Gastrocnemius medialis (tissue), 4 donors: ENCODE measurements around the gene ZNF592. TPM values are rescaled to one million over a fixed set of nuclear protein-coding genes. Genes with fewer than 3 reads are reported as not detected.

Experiments used
- ATAC-seq, 2 donors: fragments of 150-250 bp; one replicate each; pipeline ENCODE4 v1.9.1; 2016
- DNase-seq, 2 donors: peaks; one replicate each; pipeline ENCODE4 v3.0.0-alpha.2; 2019
- H3K27ac ChIP-seq, 4 donors: fragments of 200-600 bp; sonication (generic); 1 replicate in 1 of 4; 2 replicates in 3 of 4; pipeline ENCODE4 v1.5.1; 2016 to 2018; ENCODE audit warnings: mild to moderate bottlenecking in 2 of 4, moderate library complexity in 1 of 4
- H3K27me3 ChIP-seq, 3 donors: fragments of 200-600 bp; sonication (generic) in 2 of 3; 1 replicate in 1 of 3; 2 replicates in 2 of 3; pipeline versions ENCODE4 v1.5.1 to v1.6.0; 2016 to 2019; ENCODE audit warnings: mild to moderate bottlenecking in 1 of 3, moderate library complexity in 1 of 3
- H3K36me3 ChIP-seq, 2 donors: fragments of 200-600 bp; sonication (generic) in 1 of 2; one replicate each; pipeline ENCODE4 v1.5.1; 2017 to 2018
- H3K4me1 ChIP-seq, 2 donors: fragments of 200-600 bp; sonication (generic) in 1 of 2; one replicate each; pipeline ENCODE4 v1.5.1; 2016 to 2017; ENCODE audit warnings: mild to moderate bottlenecking in 2 of 2
- H3K4me3 ChIP-seq, 4 donors: fragments of 200-600 bp; sonication (generic) in 3 of 4; 1 replicate in 1 of 4; 2 replicates in 3 of 4; pipeline ENCODE4 v1.5.1; 2016 to 2019; ENCODE audit warnings: mild to moderate bottlenecking in 2 of 4
- H3K9me3 ChIP-seq, 3 donors: fragments of 200-600 bp; sonication (generic) in 2 of 3; 1 replicate in 1 of 3; 2 replicates in 2 of 3; pipeline ENCODE4 v1.5.1; 2016 to 2019
- CTCF ChIP-seq, 5 experiments: fragments of 450-650 bp in 3 of 5; fragments of 200-600 bp in 2 of 5; sonication (generic) in 2 of 5; IDR thresholded peaks in 4 of 5; conservative IDR thresholded peaks in 1 of 5; 1 replicate in 4 of 5; 2 replicates in 1 of 5; pipeline ENCODE4 v1.5.1; 2016 to 2019; ENCODE audit warnings: antibody characterized with exemption in 5 of 5, mild to moderate bottlenecking in 3 of 5, moderate library complexity in 3 of 5
- POLR2A ChIP-seq, 2 donors: fragments of 450-650 bp; IDR thresholded peaks; one replicate each; pipeline ENCODE4 v1.6.1; 2017; ENCODE audit warnings: antibody characterized with exemption in 2 of 2, mild to moderate bottlenecking in 2 of 2, moderate library complexity in 2 of 2
- in situ Hi-C, 4 donors: fragments of 200-750 bp; cut with MboI; loops; one replicate each; pipeline versions ENCODE4 v1.15.0 to v1.8.0; 2017; ENCODE audit warnings: low sequenced_read_pairs in 4 of 4
- intact Hi-C: fragments of 100-400 bp; cut with DNase I; formaldehyde crosslinking; loops from one replicate; pipeline ENCODE4 v1.15.1; 2023; ENCODE audit warnings: low total_unique reads
- total RNA-seq, 4 donors: library from RNA; depleted of rRNA; stranded (reverse); fragments of >200 nt; gene quantifications; one replicate each; pipeline versions ENCODE4 v1.1.0 to v1.2.3, GENCODE V29; 2016

The ZNF592 gene
- total RNA-seq, 4 donors from 2014 or later, result 30.0 to 49.2 (median 33.8) TPM

GRCh38 chr15:84795186-84795585, 46.8 kb downstream of the ZNF592 start:
- intact Hi-C loops (no loop called here), in situ Hi-C loops (no loop called here)
- Histone ChIP-seq H3K4me1 (peaks cover 6 to 12% of the 10 kb centered on the region in 2 donors), H3K27me3 (no peaks in the 10 kb centered on the region), H3K4me3 (no peak overlapping the region), H3K27ac (no peak overlapping the region), H3K9me3 (no peaks in the 10 kb centered on the region), H3K36me3 (peaks cover 0 to 47% of the 10 kb centered on the region in 2 donors)
- ATAC-seq, result no peak
- DNase-seq, result no peak
- no peak for TF ChIP-seq CTCF (IDR thresholded peaks at IDR 0.05 in 4 of 5, conservative IDR thresholded peaks at IDR 0.05 in 1 of 5)

DNA sequence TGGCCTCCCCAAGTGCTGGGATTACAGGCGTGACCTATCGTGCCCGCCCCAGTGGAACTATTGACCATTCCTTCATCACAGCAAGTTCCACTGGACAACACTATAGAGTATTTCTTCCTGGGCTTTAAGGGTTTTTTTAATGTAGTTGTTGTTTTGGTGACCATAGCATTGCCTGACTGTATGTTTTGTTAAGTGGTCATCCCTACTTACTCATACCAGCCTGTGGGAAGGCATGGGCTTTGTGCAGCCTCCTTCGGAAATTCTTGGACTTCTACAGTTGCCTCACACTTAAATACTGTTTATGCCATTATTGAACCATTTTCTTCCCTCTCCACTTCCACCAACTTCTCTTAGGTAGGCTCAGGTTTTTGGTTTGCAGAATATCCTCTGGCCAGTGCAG, 48.8 kb downstream of the ZNF592 start:
- Histone ChIP-seq H3K4me3 (no peak overlapping the region), H3K27ac (no peak overlapping the region), H3K36me3 (peaks cover 0 to 62% of the 10 kb centered on the region in 2 donors), H3K4me1 (peaks cover 0 to 9% of the 10 kb centered on the region in 2 donors), H3K27me3 (no peaks in the 10 kb centered on the region), H3K9me3 (no peaks in the 10 kb centered on the region)
- ATAC-seq (no peak), DNase-seq (no peak)
- intact Hi-C loops, result no loop called here
- TF ChIP-seq CTCF (IDR thresholded peaks at IDR 0.05 in 4 of 5, conservative IDR thresholded peaks at IDR 0.05 in 1 of 5) (no peak), POLR2A (IDR thresholded peaks at IDR 0.05) (no peak)
- in situ Hi-C loops, result no loop called here

DNA sequence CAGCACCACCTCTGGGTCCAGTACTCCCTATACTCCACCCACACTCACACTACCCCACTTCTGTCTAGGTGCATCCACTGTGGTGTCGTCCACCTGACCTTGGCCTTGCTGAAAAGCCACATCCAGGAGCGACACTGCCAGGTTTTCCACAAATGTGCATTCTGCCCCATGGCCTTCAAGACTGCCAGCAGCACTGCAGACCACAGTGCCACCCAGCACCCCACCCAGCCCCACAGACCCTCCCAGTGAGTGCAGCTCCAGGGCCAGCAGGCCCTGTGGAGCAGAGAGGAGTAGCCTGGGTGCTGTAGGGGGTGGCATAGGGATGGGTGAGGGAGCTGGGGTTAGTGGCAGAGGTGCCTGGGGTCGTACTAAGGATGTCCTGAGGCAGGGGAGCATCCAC, 49.4 kb downstream of the ZNF592 start:
- ATAC-seq, result no peak
- intact Hi-C loops, result no loop called here

DNA sequence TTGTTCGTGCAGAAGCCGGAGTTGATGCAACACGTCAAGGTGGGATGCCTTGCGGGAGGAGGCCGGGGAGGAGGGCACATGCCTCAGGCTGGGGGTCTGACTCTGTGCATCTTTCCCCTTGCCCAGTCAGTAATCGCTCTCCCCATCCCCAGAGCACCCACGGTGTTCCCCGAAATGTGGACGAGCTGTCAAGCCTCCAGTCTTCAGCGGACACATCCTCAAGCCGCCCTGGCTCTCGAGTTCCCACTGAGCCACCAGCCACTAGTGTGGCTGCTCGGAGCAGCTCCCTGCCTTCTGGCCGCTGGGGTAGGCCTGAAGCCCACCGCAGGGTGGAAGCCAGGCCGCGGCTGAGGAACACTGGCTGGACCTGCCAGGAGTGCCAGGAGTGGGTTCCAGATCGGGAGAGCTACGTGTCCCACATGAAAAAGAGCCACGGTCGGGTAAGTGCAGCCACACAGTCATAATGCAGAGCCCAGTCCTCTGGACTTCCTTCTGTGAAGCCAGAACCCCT, 50.1 kb downstream of the ZNF592 start:
- no peaks in the 10 kb centered on the region for H3K9me3 ChIP-seq
- DNase-seq, result no peak
- ATAC-seq, result no peak
- H3K27ac ChIP-seq, result no peak overlapping the region
- H3K4me3 ChIP-seq, result no peak overlapping the region
- H3K4me1 ChIP-seq, result peaks cover 0 to 9% of the 10 kb centered on the region in 2 donors
- H3K27me3 ChIP-seq, result no peaks in the 10 kb centered on the region
- TF ChIP-seq POLR2A (IDR thresholded peaks at IDR 0.05), result no peak
- TF ChIP-seq CTCF (IDR thresholded peaks at IDR 0.05 in 4 of 5, conservative IDR thresholded peaks at IDR 0.05 in 1 of 5), result no peak
- H3K36me3 ChIP-seq, result peaks cover 0 to 58% of the 10 kb centered on the region in 2 donors
- intact Hi-C loops (no loop called here), in situ Hi-C loops (no loop called here)

More for the DNA sequence above, 49.4 kb downstream of the ZNF592 start:
- Histone ChIP-seq H3K4me1 (peaks cover 0 to 9% of the 10 kb centered on the region in 2 donors), H3K27ac (no peak overlapping the region), H3K36me3 (peaks cover 0 to 62% of the 10 kb centered on the region in 2 donors), H3K9me3 (no peaks in the 10 kb centered on the region), H3K4me3 (no peak overlapping the region), H3K27me3 (no peaks in the 10 kb centered on the region)
- no peak for DNase-seq
- in situ Hi-C loops, result no loop called here
- TF ChIP-seq CTCF (IDR thresholded peaks at IDR 0.05 in 4 of 5, conservative IDR thresholded peaks at IDR 0.05 in 1 of 5) (no peak), POLR2A (IDR thresholded peaks at IDR 0.05) (no peak)
